Ureter (tissue), 1 donor: ENCODE results near the gene TPX2. TPM values are rescaled to one million over a fixed set of nuclear protein-coding genes. Genes with fewer than 3 reads are reported as not detected.
"Not testable (repeated sequence)": the region's sequence is repeated elsewhere in the genome, so short reads cannot be mapped to it uniquely, and the experiment has no call there.

Experiments used
- DNase-seq: peaks from one replicate; pipeline ENCODE4 v3.0.0-alpha.2; 2020; ENCODE audit warnings: low spot score
- total RNA-seq: library from RNA; stranded (reverse); gene quantifications from one replicate; pipeline ENCODE4 v1.2.4, GENCODE V29; 2023
- donor health status: DM: yes; HTN: yes; CAD: no.

Gene TPX2
- total RNA-seq, 1 donor from 2014 or later, result 0.81 TPM

DNA sequence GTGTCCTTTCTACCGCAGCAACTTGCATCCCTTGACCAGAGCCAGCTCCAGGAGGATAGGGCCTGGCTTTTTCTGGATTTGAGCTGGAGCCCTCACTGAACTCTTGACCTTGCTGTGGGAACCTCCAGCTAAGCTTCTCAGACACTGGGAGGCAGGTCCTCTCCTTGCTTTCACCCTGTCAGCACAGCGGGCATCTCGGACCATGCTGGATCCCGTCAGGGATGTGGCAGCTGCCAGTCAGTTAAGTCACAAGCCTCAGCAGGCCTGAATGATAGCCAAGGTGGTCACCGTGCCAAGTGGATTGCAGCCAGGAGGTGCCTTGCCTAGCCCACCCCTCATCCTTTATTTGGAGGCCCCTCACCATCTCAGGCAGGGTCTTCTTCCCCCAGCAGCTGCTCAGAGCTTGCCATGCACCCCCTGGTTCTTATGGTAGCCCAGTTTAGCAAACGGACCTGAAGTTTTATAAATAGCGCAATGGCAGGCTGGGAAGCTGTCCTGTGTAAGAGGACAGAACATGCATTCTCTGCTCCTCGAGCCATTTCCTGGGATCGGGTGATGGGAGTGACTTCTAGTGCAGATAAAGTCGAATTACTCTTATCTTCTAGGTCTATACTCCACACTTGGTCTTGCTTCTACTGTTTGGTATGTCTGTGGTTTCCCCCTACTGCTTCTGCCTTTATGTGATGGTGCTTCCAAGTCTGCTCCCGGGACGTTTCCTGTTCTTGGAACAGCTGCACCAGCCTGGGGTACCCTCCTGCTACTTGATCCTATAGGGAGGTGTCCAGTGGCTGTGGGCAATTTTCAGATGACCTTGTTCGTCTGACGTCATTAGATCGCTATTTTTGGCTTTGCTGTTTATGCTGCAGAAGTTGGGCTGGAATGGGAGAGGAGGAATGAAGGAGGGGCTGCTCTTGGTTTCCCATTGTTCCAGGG lies 73.0 kb downstream of the TPX2 start:
- no peak for DNase-seq

DNA sequence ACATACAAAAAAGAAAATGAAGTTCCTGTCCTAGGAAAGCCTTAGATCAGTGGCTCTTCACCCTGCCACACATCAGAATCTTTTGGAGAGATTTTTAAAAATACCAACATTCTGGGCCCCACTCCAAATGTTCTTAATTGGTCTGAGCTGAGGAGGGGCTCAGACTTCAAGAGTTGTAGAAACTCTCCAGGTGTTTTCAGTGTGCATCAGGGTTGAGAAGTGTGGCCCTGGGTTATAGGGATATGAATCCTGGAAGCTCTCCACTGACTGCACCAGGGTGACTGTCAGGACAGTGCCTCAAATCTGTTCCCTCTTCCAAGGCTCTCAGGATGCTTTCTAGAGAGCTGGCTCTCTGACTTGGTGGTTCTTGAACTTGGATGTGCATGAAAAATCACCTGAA lies 74.5 kb downstream of the TPX2 start:
- DNase-seq, result no peak

DNA sequence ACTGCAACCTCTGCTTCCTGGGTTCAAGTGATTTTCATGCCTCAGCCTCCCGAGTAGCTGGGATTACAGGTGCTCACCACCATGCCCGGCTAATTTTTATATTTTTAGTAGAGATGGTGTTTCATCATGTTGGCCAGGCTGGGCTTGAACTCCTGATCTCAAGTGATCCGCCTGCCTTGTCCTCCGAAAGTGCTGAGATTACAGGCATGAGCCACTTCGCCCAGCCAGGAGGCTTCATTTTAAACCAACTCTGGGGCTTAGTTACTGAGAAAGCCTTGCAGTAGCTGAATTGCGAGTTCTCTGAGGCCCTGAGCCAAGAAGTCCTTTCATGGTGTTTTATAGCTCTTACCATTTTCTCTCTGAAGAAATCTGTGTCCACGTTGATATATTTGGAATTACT lies 75.1 kb downstream of the TPX2 start:
- DNase-seq, result not testable (repeated sequence)

DNA sequence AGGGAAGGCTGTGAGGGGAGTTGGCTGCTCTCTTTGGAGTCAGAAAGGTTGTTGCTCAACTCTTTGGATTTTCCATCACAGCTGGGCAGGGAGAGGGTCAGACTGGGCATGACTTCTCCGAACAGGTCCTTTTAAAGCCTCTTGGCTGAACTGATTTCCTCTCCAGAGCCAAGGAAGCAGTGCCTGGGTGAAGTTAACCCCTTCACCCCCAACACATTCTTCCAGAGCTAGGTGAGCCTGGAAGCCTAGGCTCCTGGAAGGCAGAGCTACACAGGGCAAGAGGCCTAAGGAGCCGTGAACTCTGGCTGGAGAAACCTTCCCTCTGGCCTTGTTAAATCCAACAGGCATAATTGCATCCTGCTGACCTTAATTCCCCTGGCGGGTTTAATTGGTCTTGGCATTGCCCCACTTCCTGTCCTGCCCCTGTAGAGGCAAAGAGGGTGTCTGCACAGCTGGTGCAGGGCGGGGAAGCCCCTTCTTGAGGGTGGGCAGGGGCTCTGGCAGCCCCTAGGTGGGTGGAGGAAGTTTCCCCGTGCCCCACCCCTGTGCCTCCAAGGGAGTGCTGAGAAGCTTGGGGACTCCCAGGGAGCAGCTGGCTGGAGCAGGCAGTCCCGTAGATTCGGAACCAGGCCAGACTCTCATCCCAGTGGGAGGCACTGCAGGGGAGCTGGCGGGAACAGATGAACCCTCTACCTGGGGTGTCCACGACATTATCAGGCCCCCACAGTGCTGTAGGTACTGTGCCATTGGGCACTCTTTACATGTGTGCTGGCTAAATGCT lies 76.5 kb downstream of the TPX2 start:
- no peak for DNase-seq

DNA sequence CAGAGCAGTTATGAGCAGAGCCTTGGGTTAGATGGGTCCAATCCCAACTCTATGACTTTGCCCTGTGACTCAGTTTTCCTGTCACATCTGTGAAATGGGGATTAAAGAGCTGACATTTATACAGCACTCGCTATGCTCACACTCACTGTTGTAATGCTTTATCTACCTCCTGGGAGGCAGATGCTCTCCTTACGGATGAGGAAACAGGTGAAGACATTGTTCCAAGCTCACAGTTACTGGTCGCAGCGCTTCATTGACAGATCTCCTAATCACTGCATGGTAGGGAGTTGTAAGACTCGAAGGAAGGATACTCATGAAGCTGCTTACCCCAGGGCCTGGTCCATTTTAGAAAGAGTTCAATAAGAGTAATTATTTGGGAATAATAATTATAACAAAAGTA lies 77.1 kb downstream of the TPX2 start:
- DNase-seq, result no peak

DNA sequence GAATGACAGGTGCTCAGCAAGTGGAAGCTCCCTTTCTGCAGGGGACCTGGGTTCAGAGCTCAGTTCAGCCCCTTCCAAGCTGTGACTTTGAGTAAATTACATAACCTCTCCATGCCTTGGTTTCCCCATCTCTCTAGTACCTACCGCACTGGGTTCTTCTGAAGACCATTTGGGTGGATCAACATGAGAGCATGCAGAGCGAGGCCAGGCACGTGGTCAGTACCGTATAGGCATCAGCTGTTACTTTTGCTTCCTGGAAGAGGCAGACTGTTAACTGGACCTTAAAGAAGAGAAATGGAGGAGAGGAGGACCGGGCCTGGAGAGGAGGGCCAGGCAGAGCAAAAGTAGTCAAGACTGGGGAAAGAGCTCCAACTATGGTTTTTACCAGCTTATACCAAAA lies 78.4 kb downstream of the TPX2 start:
- no peak for DNase-seq

DNA sequence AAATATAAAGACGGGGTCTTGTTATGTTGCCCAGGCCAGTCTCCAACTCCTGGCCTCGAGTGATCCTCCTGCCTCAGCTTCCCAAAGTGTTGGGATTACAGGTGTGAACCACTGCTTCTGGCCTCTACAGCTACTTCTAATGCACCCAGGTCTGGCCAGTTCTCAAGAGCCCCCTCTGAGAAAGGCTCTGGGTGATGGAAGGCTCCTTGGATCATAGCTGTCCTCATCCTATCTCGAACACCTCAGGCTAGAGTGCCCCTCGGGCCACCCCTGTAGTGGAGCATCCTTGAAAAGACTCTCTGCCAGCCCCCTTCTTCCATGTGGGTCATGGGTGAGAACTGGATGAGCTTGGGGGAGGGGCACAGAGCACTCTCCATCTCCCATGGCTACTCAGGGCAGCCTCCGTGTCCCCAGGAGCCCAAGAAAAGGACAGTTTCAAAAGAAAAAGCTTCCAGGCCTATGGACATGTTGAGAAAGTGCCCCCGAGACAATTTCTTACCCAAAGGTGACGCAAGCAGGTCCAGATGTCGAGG lies 79.4 kb downstream of the TPX2 start:
- no peak for DNase-seq

DNA sequence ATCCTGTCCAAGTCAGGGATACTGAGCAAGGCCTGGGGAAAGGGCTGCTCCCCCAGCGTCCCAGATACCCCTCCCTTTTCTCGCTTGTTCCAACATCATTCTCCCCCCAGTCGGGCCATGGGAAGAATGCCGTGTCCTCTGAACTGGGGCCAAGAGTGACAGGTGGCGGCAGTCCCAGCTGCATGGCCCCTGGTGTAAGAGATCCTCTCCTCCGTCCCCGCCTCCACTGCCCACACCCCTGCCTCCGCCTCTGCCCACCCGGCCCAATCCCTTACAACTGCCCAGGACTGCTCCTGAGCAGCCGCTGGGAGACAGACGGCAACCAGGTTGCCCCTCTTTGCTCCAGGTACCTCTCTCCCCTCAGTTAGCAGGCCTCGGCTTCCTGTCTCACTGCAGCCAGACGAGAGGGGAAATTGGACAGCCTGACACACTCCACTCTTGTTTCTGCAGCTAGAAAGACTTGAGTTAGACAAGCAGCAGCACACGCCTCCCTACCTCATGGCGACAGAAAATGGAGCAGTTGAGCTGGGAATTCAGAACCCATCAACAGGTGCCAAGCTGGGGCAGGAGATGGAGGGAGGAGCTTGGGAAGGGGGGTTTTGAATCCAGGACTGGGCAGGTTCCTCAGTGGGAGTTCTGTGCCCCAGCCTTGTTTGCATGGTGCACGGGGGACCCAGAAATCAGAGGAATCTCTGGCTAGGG lies 80.1 kb downstream of the TPX2 start, which contains the start of gene MYLK2:
TSS of gene MYLK2 (plus strand) at position 274 of the 702 bp plus-strand sequence. CDS start at position 499, 225 bp downstream.
- DNase-seq, result no peak

DNA sequence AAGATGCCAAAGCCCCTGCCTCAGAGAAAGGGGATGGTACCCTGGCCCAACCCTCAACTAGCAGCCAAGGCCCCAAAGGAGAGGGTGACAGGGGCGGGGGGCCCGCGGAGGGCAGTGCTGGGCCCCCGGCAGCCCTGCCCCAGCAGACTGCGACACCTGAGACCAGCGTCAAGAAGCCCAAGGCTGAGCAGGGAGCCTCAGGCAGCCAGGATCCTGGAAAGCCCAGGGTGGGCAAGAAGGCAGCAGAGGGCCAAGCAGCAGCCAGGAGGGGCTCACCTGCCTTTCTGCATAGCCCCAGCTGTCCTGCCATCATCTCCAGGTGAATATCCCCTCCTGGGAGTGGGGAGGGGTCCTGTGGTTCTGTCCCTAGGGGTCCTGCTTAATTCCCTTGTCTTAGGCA lies 81.1 kb downstream of the TPX2 start:
- no peak for DNase-seq

DNA sequence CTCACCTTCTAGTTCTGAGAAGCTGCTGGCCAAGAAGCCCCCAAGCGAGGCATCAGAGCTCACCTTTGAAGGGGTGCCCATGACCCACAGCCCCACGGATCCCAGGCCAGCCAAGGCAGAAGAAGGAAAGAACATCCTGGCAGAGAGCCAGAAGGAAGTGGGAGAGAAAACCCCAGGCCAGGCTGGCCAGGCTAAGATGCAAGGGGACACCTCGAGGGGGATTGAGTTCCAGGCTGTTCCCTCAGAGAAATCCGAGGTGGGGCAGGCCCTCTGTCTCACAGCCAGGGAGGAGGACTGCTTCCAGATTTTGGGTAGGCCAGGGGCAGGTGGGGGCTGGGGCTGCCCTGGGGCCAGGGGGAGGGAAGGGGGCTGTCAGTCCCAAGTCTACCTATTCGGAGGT lies 82.3 kb downstream of the TPX2 start:
- DNase-seq, result no peak

DNA sequence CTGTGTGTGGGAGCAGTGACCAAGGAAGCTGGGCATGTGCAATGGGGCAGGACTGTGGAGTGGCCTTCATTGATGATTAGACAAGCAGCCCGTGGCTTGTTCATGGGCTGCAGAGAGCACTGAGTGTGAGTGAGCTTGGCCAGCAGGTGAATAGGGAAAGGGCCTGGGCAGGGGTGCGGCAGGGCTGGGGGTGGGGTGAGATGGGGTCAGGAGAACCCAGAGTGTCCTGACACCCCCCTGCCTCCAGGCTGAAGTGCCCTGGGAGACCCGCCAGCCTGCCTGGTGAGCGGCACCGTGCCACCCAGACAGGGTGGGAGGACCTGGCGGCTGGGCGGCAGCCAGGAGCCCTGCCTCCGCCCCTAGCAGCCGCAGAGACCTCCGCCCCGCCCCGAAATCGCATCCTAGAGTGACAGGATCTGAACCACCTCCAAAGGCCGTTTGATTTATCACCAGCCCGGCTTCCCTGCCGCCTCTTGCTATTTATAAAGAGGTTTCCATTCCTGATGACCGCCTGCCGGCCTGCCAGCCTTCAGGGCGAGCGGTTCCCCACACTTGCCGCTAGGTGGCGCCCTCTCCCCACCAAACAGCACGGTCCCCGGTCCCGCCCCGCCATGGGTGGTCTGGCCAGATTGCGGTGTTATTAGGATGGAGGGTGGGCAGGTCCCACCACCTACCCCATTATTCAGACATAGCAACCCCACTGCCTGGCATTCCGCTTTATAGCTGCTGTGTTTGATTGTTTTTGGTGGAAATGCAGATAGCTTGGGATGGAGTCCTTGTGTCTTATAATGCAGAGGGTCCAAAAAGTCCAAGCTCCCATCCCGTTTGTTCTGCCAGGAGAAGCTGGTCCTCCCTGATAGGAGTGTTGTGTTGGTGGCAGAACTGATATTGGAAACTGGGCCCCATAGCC lies 83.6 kb downstream of the TPX2 start:
- peak; percentile 80 for DNase-seq

DNA sequence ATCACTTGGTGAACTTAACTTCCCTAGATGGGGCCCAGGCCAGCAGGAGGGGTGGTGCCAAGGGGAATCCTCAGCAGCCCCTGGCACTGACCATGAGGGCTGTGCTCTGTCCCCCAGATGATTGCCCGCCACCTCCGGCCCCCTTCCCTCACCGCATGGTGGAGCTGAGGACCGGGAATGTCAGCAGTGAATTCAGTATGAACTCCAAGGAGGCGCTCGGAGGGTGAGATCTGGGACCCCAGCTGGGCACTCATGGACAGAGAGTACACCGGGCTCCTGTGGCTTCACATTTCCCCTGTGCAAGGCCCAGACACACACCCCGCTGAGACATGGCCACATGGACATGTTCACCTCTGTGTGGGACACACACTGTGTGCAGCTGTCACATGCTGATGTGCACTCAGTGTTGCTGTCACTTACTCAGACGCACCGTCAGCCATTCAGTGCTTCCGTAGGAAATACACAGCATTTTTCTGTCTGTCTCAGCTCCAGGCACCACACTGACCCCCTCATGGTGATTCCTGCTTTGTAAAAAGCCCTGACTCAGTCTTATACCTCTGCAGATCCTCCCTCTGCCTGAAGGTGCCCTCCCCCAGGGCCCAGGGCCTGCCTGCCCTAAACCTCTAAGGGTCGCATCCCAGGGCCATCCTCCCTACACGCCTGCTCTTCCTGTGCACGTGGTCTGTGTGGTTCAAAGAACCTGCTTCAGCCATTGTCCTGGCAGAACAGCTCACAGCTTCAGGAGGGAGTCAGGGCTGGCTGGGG lies 84.5 kb downstream of the TPX2 start:
- no peak for DNase-seq

DNA sequence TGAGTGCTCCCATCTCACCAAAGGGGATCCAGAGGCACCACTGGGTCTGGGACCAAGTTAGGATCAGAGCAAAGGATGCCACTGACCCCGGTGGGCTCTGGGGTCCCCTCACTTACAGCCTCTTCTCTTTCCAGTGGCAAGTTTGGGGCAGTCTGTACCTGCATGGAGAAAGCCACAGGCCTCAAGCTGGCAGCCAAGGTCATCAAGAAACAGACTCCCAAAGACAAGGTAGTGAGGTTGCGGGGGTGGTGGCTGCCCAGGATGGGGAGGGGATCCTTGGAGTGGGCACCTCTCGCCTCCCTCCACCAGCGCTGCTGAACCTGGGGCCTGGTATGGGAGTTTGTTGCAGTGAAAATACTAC lies 85.0 kb downstream of the TPX2 start:
- DNase-seq, result no peak

DNA sequence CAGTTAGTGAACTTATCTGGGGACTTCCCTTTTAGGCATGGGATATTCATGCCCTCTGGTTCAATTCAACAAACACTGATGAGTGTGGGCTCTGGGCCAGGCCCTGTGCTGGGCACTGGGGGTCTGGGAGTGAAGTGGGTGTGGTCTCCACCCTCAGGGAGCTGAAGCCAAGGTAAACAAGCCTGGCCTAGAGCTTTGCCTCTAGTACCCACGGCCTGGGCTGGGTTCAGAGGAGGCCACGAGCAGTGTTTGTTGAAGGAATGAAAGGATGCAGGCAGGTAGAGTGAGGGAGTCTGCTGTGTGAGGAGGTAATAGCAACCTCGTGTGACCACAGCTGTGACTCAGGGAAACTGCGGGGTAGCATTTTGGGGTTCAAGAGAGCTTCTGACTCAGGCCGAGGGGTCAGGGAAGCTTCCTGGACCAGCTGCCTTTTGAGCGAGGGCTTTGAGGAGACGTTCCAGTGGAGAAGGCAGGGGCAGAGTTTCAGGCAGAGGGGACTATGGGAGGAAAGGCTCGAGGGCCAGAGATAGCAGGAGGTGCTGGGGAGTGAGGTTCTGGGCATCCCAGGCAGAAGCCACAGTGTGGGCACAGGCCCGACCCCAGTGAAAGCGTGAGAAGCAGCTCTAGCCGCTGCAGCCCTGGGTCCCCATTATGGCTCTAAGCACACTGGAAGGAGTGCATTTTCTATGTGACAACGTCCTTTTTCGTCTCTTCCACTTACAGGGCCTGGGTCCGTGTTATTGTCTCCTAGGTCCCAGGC lies 85.6 kb downstream of the TPX2 start:
- no peak for DNase-seq

DNA sequence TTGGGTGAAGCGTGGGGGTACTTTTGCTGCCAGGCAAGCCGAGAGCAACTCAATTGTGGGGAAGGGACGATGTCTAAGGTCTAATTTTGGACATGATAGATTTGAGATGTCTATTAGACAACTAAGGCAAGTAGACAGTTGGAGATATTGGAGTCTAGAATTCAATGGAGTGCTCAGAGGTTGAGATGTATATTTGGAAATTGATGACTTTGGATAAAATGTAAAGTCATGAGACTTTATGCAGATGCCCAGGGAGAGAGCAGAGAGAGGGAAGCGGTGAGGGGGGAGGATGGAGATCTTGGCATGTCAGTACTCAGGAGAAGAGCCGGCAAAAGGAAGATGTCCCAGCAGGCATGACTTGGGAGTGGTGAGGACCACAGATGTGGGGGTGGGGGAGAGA lies 87.0 kb downstream of the TPX2 start:
- no peak for DNase-seq

DNA sequence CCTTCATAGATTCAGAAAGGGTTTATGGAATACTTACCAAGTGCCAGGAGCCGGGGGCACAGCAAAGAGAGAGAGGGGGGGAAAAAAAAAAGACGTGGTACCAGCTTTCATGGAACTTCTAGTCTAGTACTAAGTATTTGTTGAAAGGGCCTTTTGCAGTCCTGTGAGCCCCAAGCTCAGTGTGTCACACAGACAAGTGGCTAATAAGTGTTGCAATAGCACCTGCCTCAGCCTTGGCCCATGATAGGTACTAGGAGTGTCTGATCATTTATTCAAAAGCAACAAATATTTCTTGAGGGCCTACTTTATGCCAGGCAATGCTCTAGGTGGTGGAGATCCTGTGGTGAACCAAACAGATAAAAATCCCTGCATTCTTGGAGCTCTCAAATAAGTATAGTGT lies 88.0 kb downstream of the TPX2 start:
- no peak for DNase-seq

DNA sequence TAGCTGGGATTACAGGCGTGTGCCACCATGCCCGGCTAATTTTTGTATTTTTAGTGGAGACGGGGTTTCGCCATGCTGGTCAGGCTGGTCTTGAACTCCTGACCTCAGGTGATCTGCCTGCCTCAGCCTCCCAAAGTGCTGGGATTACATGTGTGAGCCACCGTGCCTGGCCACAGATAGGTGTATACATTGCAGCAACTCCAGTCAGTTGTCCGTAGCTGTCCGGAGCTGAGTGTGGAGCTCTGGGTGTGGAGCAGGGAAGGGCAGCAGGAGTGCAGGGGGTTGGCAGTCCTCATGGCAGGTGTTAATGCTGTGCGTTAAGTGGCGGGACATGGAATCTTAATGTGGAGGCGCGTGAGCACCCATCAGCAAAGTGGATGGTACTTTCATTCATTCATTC lies 88.9 kb downstream of the TPX2 start:
- DNase-seq, result not testable (repeated sequence)

DNA sequence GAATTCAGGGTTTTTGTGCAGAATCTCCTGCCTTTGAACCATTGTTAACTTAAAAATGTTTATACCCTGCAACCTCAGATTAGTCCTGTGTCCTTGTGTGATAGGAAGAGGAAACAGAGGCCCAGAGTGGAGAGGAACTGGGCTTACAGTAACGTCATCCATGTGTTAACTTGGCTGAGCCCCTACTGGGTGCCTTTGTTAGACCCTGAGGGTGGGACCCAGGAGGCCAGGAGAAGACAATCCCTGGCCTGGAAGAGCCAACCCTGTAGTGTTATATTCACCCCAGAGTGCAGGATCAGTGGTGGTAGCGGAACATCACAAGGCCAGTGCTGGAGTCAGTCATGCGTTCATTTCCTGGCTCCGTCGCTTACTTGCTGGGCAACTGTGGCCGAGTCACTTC lies 90.6 kb downstream of the TPX2 start:
- no peak for DNase-seq

DNA sequence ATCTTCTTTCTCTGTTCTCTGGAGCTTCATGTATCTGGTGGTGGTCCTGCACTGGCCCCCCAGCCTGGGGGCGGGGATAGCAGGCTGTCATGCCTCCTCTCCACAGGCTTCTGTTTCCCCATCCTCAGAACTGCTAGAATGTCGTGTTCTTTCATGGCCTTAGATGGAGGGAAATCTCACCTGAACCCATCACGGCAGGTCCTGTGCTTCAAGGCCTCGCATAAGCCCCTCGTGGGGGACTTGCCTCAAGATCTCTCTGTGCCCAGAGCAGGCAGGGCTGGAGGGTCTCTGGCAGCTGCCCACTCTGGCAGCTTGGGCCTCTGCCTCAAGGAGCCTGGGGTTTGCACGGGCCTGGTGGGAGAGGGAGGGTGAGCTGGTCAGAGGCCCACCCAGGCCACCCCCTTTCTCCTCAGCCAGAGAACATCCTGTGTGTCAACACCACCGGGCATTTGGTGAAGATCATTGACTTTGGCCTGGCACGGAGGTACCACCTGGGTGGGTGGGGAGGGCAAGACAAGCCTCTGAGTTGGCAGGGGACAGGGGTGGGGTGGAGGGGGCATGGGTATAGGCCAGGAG lies 91.4 kb downstream of the TPX2 start:
- DNase-seq, result no peak
